NCI-H460 (cell line): Measurements from ENCODE around the gene GPR158. TPM values are rescaled to one million over a fixed set of nuclear protein-coding genes. Genes with fewer than 3 reads are reported as not detected.
"Not testable (repeated sequence)": the region's sequence is repeated elsewhere in the genome, so short reads cannot be mapped to it uniquely, and the experiment has no call there.

Experiments
- DNase-seq: peaks from one replicate; pipeline ENCODE4 v3.0.0-alpha.2; 2016; ENCODE audit warnings: low read depth; ENCODE audit errors: extremely low read depth
- total RNA-seq: library from RNA; depleted of rRNA; stranded (reverse); fragments of >200 nt; shearing (Covaris generic); gene quantifications from 2 replicates; pipeline ENCODE4 v1.2.3, GENCODE V29; 2014

The GPR158 gene
- total RNA-seq, 1 experiment from 2014 or later, result 0.02 TPM

DNA sequence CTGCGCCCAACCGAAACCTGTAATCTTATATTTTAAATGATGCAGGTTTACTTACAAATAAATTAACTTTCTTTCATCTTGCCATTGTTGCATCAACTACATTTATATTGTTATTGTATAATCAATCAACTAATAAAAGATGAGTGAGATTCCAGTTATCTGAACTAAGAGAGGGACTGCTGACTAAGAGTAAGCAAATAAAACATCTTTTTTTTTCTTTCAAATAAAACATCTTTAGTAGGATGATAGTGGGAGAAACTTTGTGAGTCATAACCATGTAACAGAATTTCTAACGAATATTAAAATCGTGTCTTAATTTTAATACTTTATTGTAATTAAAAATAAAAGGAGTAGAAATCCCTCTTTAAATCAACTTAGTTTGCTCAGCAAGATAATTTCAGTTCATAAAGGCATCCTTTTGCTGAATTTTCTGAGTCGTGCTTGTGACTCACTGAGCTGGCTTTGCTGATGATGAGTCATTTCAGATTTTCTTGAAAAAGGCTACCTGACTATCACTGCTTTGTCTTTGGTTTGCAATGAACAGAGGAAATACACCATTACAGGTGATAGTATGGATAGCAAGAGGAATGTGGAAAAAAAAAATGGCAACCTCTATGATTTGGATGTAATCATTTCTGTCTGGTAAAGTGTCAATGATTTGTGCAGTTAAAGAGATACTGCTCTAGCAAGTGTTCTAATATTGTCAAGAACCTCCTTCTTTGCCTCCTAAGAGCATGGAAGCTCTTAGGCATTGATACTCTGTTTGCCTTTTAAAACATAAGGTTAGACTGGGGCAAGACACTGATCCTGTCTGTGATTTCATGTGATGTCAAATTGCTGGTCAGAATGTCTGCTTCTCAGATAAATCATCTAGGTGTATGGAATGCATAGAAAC is 119.5 kb downstream of the GPR158 start:
- no peak for DNase-seq

DNA sequence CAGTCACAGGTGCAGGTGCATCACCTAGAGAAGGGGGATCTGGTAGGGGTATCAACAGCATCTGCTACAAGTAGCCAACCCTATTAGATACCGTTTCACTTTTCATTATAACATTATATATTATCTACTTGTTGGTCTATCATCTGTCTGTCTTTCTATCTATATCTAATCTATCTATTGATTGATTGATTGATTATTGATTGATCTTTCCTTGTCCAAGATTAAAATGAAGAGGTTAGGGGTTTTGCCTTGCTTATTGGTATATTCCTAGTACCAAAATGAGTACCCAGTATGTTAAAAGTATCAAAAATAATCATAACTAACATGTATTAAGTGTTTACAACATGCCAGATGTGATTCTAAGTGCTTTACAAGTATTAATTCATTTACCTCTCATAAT is 121.5 kb downstream of the GPR158 start:
- no peak for DNase-seq

DNA sequence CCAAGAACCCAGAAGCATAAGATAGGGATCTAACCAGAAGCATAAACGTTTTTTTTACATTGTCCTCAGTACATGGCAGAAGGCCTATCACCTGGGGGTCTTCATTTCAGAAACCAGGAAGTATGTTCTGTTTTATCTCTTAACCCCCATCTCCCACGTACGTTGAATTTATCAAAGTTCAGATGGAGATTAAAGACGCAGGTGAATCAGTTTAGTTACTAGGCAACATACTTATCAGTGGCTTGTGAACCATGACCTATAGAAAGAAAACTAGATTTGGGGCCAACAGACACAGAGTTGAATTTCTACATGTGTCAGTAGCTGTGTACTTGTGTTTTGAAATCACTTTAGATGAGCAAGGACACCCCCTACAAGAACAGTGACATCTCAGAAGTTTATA is 122.7 kb downstream of the GPR158 start:
- DNase-seq, result no peak

DNA sequence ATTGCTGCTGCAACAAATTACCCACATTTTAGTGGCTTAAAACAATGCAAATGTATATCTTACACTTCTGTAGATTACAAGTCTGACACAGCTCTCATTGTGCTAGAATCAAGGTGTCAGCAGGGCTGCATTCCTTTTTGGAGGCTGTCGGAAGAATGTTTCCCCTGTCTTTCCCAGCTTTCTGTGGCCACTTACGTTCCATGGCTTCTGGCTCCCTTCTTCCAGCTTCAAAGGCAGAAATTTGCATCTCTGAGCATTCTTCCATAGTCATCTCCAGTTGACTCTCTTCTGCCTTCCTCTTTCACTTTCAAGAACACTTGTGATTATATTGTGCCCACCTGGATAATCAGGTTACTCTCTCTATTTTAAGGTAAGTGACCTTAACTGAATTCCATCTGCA is 125.3 kb downstream of the GPR158 start:
- DNase-seq, result no peak

DNA sequence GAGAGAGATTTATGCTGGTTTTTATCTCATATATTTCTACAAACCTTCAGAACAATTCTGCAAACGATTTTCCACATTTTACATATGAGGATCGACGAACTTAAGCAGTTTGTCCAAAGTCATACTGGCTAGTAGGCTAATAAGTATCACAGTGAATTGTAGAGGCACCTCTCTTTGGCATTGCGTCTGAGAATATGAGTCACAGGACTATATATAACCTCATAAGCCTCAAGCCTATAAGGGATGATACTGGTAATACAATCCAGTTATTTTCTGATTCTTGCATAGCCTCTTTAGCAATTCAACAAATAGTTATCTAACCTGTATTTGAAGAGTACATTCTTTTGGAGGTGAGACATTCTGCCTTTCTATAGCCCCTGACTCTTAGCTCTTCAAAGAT is 129.8 kb downstream of the GPR158 start:
- no peak for DNase-seq

DNA sequence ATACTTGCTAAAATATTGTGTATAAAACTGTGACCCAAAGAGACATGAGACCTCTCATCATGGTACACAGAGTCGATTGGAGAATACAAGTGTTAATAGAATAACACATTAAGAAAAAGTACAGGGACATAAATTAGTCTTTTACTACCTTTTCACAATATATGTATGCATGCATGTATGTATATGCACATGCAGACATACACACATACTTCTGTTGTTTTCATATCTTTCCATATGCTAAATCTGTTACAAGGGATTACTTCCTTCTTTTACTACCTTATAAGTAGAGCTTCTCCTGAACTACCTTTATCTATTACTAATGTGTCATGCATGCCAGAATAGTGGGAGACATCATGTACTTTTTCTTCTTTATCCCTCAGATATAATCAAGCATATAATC is 131.6 kb downstream of the GPR158 start:
- no peak for DNase-seq

DNA sequence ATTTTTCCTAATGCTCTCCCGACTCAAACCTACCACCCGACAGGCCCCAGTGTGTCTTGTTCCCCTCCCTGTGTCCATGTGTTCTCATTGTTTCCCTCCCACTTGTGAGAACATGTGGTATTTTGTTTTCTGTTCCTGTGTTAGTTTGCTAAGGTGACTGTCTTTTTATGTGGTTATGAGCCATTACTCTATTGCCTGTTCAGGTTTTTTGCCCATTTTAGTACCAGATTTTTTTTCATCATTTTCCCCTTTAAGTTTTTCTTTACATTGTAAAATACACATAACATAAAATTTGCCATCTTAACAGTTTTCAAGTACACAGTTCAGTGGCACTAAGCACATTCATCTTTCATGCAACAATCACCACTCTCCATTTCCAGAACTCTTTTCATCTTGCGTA is 133.5 kb downstream of the GPR158 start:
- DNase-seq, result no peak

DNA sequence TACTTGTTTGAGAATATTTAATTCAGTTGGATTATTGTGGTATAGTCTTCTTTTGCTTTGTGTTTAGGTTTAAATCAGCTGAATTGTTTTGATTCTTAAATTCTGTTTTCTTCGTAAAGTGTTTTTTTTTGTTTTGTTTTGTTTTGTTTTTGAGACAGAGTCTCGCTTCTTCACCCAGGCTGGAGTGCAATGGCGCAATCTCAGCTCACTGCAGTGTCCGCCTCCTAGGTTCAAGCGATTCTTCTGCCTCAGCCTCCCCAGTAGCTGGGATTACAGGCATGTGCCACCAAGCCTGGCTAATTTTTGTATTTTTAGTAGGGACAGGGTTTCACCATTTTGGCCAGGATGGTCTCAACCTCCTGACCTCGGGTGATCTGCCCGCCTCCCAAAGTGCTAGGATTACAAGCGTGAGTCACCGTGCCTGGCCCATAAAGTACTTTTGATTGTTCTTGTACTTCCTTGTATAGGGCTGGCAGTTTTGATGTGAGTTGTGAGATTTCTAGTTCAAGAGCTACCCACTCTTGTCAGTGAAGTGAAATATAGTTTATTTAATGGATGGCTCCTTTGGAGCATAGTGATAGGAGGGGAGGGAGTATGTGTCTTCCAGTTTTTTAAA is 142.9 kb downstream of the GPR158 start:
- not testable (repeated sequence) for DNase-seq

DNA sequence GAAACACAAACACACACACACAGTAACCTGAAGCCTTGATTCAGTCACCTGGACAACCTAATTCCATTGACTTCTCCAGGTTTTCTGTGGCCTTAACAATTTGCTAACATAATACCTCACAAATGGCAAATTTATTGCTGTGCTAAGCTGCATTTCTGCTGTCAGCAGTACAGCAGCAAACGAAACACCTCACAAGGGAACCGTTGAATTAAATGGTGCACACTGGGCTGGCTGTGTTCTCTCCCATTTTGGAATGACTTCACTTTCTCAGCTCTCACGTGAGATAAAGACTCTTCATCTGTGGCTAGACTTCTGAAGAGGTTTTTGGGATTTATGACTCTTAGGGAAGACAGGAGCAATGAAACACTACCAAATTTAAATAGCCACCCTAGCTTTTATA is 152.5 kb downstream of the GPR158 start:
- no peak for DNase-seq

DNA sequence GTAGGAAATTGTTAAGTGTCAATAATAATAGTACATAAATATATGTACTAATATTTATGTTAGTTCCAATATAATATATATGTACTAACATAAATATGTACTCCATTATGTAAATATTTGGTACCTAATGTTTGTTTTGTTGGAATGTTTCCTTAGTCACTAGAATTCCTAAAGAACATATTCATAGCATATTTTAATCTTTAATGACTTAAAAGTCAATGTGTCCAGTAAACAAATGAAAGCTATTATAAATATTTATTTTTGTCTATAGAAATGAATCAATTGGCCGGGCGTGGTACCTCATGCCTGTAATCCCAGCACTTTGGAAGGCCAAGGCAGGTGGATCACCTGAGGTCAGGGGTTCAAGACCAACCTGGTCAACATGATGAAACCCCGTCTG is 153.6 kb downstream of the GPR158 start:
- no peak for DNase-seq

DNA sequence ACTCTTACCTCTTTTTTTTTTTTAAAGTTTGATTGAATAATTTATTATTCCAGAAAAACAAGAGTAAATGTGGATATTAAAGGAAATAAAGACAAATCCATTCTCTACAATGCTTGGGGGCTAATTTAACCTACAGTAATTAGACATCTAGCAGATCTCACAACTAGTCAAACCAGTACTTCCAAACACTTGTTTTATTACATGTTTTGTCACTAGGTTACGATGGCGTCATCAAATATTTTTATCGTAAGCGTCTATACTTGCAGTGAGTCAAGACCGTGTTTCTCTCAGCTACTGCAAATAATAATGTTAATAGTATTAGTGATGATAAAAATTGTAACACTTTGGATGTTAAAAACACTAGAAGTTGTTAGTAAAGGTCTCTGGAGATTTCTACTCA is 154.8 kb downstream of the GPR158 start:
- DNase-seq, result not testable (repeated sequence)

DNA sequence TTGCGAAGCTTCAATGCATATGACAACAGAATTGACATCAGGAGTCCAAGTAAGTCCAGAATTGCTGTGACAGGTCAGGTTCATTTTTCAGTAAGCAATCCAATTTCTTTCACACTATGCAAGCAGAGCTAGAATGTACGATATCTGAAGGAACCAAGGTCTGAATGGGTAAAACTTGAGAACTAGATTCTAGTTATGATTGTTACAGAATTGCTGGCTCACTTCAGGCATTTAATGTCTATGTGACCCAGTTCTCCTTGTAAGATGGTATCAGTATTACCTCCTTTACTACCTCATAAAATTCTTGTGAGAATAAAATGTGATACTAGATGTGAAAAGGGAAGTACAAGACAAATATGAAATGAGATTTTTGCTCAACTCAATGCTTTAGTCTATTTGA is 159.6 kb downstream of the GPR158 start:
- DNase-seq, result no peak

DNA sequence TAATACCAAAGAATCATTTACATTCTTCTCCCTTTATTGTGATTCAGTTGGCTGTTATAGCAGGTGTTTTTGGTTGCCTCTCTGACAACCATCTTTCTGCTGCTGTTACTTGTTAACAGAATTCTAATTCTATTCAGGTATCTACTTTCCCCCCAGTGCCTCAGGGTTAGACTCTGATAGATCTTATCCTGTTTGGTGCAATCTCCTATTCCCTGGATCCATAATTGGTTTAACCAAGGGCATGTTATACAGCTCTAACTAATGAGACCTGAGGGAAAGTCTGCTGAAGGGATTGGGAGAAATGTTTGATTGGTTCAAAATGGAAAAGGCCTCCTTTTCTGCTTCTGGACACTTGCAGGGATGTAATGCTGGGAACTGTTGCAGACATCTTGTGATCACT is 161.5 kb downstream of the GPR158 start:
- DNase-seq, result no peak

DNA sequence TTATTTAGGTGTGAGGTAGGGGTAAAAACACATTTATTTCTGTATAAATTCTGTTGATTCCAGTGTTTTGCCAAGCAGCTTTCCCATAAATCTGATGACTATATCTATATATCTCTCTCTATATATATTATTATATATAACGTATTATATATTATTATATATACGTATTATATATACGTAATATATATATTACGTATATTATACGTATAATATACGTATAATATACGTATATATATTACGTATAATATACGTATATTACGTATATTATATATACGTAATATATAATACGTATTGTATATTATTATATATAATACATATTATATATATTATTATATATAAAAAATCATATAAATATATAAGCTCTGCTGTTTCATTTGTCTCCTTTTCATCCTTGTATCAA is 163.5 kb downstream of the GPR158 start:
- no peak for DNase-seq

DNA sequence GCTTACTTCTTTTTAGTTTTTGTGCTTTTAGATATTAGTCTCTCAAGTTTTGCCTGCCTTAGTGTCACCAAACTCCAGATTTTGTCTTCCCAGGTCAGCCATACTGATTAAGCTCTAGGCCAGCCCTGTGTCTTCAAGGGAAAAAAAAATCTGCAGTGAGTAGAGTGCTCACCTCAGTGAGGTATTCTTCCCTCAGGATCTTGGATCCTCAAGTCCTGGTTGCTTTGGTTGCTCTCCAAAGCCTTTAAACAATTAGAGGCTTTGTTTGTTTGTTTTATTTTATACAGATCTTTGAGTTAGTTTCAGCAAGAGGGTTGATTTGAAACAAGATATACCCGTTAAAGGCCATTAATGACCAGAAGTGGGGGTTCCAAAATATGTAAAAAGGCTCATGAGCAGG is 165.2 kb downstream of the GPR158 start:
- no peak for DNase-seq

DNA sequence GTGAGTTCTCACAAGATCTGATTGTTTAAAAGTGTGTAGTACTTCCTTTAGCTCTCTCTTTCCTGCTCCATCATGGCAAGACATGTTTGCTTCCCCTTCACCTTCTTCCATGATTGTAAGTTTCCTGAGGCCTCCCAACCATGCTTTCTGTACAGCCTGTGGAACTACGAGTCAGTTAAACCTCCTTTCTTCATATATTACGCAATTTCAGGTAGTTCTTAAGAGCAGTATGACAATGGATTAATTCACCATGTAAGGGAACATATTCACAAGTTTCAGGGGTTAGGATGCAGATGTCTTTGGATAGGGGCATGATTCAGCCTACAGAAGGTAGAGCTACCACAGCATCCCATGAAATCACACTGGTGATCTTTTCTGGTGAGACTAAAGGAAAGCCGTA is 174.7 kb downstream of the GPR158 start:
- no peak for DNase-seq

DNA sequence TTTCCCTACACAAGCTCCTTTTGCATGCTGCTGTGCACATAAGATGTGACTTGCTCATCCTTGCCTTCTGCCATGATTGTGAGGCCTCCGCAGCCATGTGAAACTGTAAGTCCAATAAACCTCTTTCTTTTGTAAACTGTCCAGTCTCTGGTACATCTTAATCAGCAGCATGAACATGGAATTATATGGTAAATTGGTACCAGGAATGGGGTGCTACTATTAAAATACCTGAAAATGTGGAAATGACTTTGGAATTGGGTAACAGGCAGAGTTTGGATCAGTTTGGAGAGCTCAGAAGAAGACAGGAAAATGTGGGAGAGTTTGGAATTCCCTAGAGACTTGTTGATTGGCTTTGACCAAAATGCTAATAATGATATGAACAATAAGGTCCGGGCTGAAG is 181.8 kb downstream of the GPR158 start:
- no peak for DNase-seq

DNA sequence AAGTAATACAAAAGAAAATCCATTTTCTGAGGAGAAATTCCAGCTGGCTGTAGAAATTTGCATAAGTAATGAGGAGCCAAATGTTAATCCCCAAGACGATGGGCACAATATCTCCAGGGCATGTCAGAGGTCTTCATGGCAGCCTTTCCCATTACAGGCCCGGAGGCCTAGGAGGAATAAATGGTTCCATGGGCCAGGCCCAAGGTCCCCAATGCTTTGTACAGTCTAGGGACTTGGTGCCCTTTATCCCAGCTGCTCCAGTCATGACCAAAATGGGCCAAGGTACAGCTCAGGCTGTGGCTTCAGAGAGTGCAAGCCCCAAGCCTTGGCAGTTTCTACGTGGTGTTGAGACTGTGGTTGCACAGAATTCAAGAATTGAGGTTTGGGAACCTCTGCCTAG is 182.5 kb downstream of the GPR158 start:
- DNase-seq, result no peak

DNA sequence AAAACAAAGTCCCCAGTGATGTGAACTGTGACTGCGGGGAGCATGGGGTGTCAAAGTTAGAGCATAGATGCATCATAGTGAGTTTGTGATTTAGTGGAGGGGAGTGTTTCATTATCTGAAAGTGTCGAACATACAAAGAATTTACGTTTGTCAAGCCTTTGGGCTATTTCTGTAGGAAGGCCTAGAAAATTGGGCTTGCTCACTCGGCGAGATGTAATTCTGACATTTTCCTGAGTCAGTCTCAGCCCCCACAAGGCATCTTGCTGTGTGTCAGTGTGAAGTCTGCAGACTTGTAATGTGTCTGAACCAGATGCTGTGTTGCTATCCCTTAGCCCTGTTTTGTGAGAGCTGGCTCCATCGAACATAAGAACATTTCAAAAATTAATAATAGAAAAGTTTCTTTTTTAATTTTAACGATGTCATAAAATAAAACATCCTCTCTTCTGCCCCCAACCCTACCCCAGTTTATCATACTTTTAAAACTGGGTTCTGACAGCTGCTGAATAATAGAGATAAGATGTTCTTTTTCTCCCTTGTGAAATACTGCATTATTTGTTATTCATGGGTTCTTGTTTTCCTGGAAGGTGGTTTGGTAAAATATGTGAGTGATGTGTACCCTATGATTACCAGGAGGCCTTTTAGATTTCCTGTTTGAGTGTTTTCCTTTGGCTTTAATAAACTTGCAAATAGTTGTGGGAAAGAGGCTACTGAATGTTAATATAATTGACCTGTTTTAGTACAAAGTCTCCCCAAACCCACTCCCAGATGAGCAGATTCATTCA is 207.4 kb downstream of the GPR158 start:
- DNase-seq, result no peak

DNA sequence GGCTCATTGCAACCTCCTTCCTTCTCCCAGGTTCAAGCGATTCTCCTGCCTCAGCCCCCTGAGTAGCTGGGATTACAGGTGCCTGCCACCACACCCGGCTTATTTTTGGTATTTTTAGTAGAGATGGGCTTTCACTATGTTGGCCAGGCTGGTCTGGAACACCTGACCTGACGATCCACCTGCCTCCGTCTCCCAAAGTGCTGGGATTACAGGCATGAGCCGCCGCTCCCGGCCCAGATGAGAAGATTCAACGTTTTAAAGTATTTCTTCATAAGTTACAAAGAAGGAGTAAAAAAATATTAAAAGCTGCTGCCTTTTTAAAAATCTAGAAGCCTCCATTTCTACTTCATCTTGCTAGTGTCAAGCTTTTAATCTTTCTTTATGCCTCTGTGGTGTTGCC is 208.1 kb downstream of the GPR158 start:
- DNase-seq, result not testable (repeated sequence)

DNA sequence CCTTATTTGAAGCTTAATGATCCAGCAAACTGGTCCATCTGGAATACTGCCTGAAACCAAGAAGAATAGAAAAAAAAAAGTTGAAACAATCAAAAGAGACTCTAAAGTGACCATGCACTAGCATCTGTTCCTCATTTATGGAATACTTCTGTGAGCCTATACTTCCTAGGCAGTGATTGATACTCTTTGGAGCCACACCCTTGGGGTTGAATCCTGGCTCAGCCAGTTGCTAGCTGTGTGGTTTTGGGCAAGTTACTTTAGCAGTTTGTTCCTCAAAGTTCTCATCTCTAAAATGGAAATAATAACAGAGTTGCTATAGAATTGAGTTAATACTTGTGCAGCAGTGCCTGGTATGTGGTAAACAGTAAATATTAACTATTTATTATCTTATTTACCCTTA is 208.9 kb downstream of the GPR158 start:
- DNase-seq, result no peak

DNA sequence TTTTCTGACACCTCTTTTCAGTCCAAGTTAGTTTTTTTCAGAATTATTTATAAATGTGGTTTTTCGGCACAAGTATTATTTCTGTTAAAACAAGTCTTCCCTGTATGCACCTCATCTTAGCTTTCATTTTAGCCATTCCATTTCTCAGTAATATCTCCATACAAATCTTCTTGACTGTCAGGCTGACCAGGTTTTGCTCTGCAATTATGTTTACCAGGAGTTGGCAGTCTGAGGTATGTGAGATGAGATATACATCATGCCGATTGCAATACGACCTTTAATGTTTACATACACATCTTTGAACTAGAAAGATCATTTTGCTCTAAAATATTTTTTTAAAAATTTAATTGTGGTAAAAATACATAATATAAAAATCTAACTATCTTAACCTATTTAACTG is 209.8 kb downstream of the GPR158 start:
- no peak for DNase-seq
